K562 (cell line): ENCODE measurements around the gene ZNF891. TPM values are rescaled to one million over a fixed set of nuclear protein-coding genes. Genes with fewer than 3 reads are reported as not detected.

Experiments used
- ATAC-seq: fragments of 200-7000 bp; cut with Tn5 transposase; 3 replicates; pipeline ENCODE4 v1.9.1; 2020; ENCODE audit warnings: moderate library complexity
- BruUV-seq: library from RNA; stranded (reverse); fragments of 400-500 nt; replicated peaks from 2 replicates; lab custom pipeline; 2021; lab: Mats Ljungman, UMichigan
- CTCF ChIA-PET: fragments of 300-600 bp; formaldehyde crosslinking; extraction: SDS; loops from one replicate; lab custom pipeline; 2021; ENCODE audit warnings: low intra/inter-chr PET ratio; lab: Yijun Ruan, JAX
- POLR2A ChIA-PET: fragments of 300-600, 350-650 bp; sonication (Branson Sonifier 250); formaldehyde crosslinking; extraction: SDS; loops from one replicate; lab custom pipeline; 2021; ENCODE audit warnings: antibody characterized with exemption, inconsistent platforms; lab: Yijun Ruan, JAX
- DNase-seq, 4 experiments: peaks; one replicate each; pipeline versions ENCODE4 v3.0.0 to v3.0.0-alpha.2; 2011 to 2018; ENCODE audit warnings: low spot score in 3 of 4, mixed read lengths in 3 of 4; ENCODE audit errors: extremely low read depth in 1 of 4
- FAIRE-seq: peaks from 2 replicates; lab custom pipeline; 2011; peaks lifted over from hg19 to GRCh38; lab: Jason Lieb, UNC
- H2AFZ ChIP-seq: 2 replicates; pipeline ENCODE4 v1.6.0; 2011; ENCODE audit warnings: low read depth, low read length, control low read depth, inconsistent platforms
- H3K27ac ChIP-seq: fragments of 200-600 bp; 3 replicates; pipeline ENCODE4 v1.8.0; 2011; ENCODE audit warnings: low read depth, mild to moderate bottlenecking, control low read depth, inconsistent platforms, low read length, moderate library complexity, mixed read lengths; ENCODE audit errors: extremely low read depth
- H3K27me3 ChIP-seq, 2 experiments: fragments of 300-600 bp in 1 of 2; 2 replicates in 1 of 2; 3 replicates in 1 of 2; pipeline versions ENCODE4 v1.6.0 to v1.8.0; 2011; ENCODE audit warnings: inconsistent platforms in 2 of 2, low read length in 2 of 2, mild to moderate bottlenecking in 1 of 2, mixed read lengths in 1 of 2, moderate library complexity in 1 of 2; ENCODE audit not compliant: control insufficient read depth in 2 of 2, insufficient read depth in 2 of 2
- H3K36me3 ChIP-seq: fragments of 300-600 bp; 3 replicates; pipeline ENCODE4 v1.8.0; 2011; ENCODE audit warnings: mild to moderate bottlenecking, low read length, inconsistent platforms; ENCODE audit not compliant: control insufficient read depth, insufficient read depth
- H3K4me1 ChIP-seq, 2 experiments: fragments of 200-600 bp in 1 of 2; replicated peaks in 1 of 2; 2 replicates in 1 of 2; 3 replicates in 1 of 2; pipeline versions ENCODE4 v1.5.1 to v1.8.0; 2011; ENCODE audit warnings: inconsistent platforms in 2 of 2, low read length in 2 of 2, mild to moderate bottlenecking in 1 of 2, mixed read lengths in 1 of 2, moderate library complexity in 1 of 2; ENCODE audit not compliant: control insufficient read depth in 2 of 2, insufficient read depth in 2 of 2
- H3K4me2 ChIP-seq: 2 replicates; pipeline ENCODE4 v1.6.1; 2011; ENCODE audit warnings: low read length, control low read depth, inconsistent platforms, mixed read lengths; ENCODE audit not compliant: insufficient read depth
- H3K4me3 ChIP-seq: fragments of 200-600 bp; sonication (generic), shearing (Covaris generic); 2 replicates; pipeline ENCODE4 v1.5.1; 2016; ENCODE audit warnings: control low read depth, inconsistent platforms
- H3K79me2 ChIP-seq: fragments of 200-600 bp; 3 replicates; pipeline ENCODE4 v1.8.0; 2011; ENCODE audit warnings: low read length, inconsistent platforms; ENCODE audit not compliant: control insufficient read depth, insufficient read depth
- H3K9ac ChIP-seq, 2 experiments: 2 replicates each; pipeline versions ENCODE4 v1.6.0 to v1.6.1; 2011; ENCODE audit warnings: low read depth in 2 of 2, low read length in 2 of 2, control low read depth in 1 of 2, inconsistent platforms in 1 of 2, mild to moderate bottlenecking in 1 of 2, mixed read lengths in 1 of 2; ENCODE audit not compliant: insufficient read depth in 1 of 2
- H3K9me1 ChIP-seq: one replicate; pipeline ENCODE4 v1.6.0; 2011; ENCODE audit warnings: inconsistent platforms, mild to moderate bottlenecking, low read length, moderate library complexity; ENCODE audit not compliant: control insufficient read depth, insufficient read depth
- H3K9me3 ChIP-seq: replicated peaks from 2 replicates; pipeline ENCODE4 v1.5.1; 2011; ENCODE audit warnings: low read depth, low read length, inconsistent platforms; ENCODE audit not compliant: control insufficient read depth, insufficient read depth
- H4K20me1 ChIP-seq: replicated peaks from 2 replicates; pipeline ENCODE4 v1.6.1; 2011; ENCODE audit warnings: low read length, inconsistent platforms, mixed read lengths; ENCODE audit not compliant: control insufficient read depth, insufficient read depth
- CEBPB ChIP-seq: fragments of 450-650 bp; IDR thresholded peaks from 2 replicates; pipeline ENCODE4 v1.6.1; 2016; ENCODE audit warnings: missing genetic modification characterization, missing compliant biosample characterization
- MYNN ChIP-seq, 2 experiments: sonication (generic); formaldehyde crosslinking in 1 of 2; IDR thresholded peaks; 2 replicates each; pipeline versions ENCODE4 v1.5.0 to v1.6.1; 2016 to 2020; ENCODE audit warnings: antibody characterized with exemption in 1 of 2, missing genetic modification reagents in 1 of 2
- PTBP1 ChIP-seq: fragments of 200-400 bp; formaldehyde crosslinking; IDR thresholded peaks from 2 replicates; pipeline ENCODE4 v1.6.1; 2017; ENCODE audit warnings: low read depth, low read length
- ZBTB2 ChIP-seq: fragments of 450-650 bp; IDR thresholded peaks from 2 replicates; pipeline ENCODE4 v1.6.1; 2016; ENCODE audit warnings: antibody characterized with exemption
- ZNF77 ChIP-seq: fragments of 250-450 bp; sonication (Bioruptor Pico); IDR thresholded peaks from 2 replicates; pipeline ENCODE4 v1.5.0; 2020
- WGBS: fragments of 100-300 bp; shearing (Covaris generic); methylation state at CpG from one replicate; pipeline ENCODE4 v1.1.6; 2016; ENCODE audit warnings: low coverage, mixed read lengths; ENCODE audit not compliant: insufficient coverage; ENCODE audit errors: missing lambda C conversion rate; 5-methylcytosine and 5-hydroxymethylcytosine counted together
- in situ Hi-C: fragments of 300-500 bp; cut with MboI; formaldehyde crosslinking; loops from 4 replicates; pipeline ENCODE4 v1.15.0; 2018; ENCODE audit warnings: inconsistent platforms, mixed read lengths
- intact Hi-C: fragments of 100-400 bp; cut with micrococcal nuclease; formaldehyde crosslinking; loops from 2 replicates; pipeline ENCODE4 v1.14.2; 2022
- polyA plus RNA-seq, 8 experiments: library from polyadenylated mRNA; depleted of rRNA in 4 of 8; stranded (reverse) in 5 of 8; unstranded in 3 of 8; fragments of >200 nt; fragmentation: Nextera tagmentation in 2 of 8; fragmentation: Illumina TruSeq in 1 of 8; extraction: Ambion mirVana in 2 of 8; extraction: Trizol in 1 of 8; gene quantifications; 2 replicates each; pipeline versions ENCODE4 v1.2.1 to v1.2.3, GENCODE V29; 2011 to 2014; ENCODE audit warnings: inconsistent platforms in 1 of 8, missing spikeins in 1 of 8
- total RNA-seq, 7 experiments: library from RNA; depleted of rRNA in 6 of 7; stranded (reverse); fragments of >200 nt in 6 of 7; fragmentation: Illumina TruSeq in 2 of 7; extraction: Trizol in 2 of 7; gene quantifications; 2 replicates each; pipeline versions ENCODE4 v1.2.1 to v1.2.3, GENCODE V29; 2011 to 2021; ENCODE audit warnings: low replicate concordance in 1 of 7

The ZNF891 gene
- total and polyA plus RNA-seq, 9 of the 15 experiments (the other 6 are each of a cell fraction or from before 2014, with no cell fraction given): 0.41 to 2.0 (median 1.3) TPM

GRCh38 chr12:133073836-133074235, 56.2 kb downstream of the ZNF891 start:
- TF ChIP-seq ZNF77 (CRISPR knock-in tag) (no peak), MYNN (IDR thresholded peaks at IDR 0.05) (peak; percentile 65; the same call in 1 of the 2 replicates), MYNN (CRISPR knock-in tag; IDR thresholded peaks at IDR 0.05) (no peak)
- TF ChIP-seq, all 486 proteins: peak for 1
- Histone ChIP-seq H3K27ac (no peak overlapping the region), H3K27me3 (no peaks in the 10 kb centered on the region), H3K9ac (no peak overlapping the region), H4K20me1 (no peaks in the 10 kb centered on the region), H3K79me2 (no peaks in the 10 kb centered on the region), H3K4me3 (no peak overlapping the region), H3K4me2 (no peak overlapping the region), H3K4me1 (no peaks in the 10 kb centered on the region), H3K36me3 (no peaks in the 10 kb centered on the region), H3K9me1 (no peaks in the 10 kb centered on the region), H3K9me3 (peaks cover 3% of the 10 kb centered on the region; the same call in 1 of the 2 replicates), H2AFZ (no peak overlapping the region)
- no TSS peak for BruUV-seq
- 5% methylated on average over 2 of the region's 2 CpGs for WGBS
- FAIRE-seq (no peak), DNase-seq (no peak), ATAC-seq (no peak)
- CTCF ChIA-PET: no interaction called here
- POLR2A ChIA-PET: no interaction called here
- intact Hi-C loops (no loop called here), in situ Hi-C loops (no loop called here)

DNA sequence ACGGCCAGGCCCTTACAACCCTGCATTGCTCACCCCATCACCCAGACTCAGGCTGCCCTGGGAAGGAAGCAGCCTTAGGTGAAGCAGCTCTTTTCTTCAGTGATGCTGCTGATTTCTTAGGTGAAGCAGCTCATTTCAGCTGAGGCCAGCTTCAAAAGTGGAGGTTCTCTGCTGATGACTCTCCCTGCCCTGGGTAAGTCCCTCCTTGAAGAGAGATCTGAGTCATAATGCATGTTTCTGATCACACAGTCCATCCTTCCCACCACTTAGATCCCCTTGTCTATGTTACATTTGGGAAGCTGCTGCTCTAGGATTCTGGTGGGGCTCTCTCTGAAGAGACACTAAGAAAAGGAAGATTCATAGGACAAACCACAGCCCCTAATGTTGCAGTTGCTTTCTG, 66.5 kb downstream of the ZNF891 start:
- BruUV-seq: no TSS peak
- intact Hi-C loops (loop anchor here (10.0 kb wide), 1 partner anchor 99 kb away; no protein-coding TSS in a partner anchor), in situ Hi-C loops (no loop called here)
- CTCF ChIA-PET: no interaction called here
- ATAC-seq: no peak
- FAIRE-seq: no peak
- Histone ChIP-seq H3K9ac (no peak overlapping the region), H3K4me3 (no peak overlapping the region), H3K79me2 (no peaks in the 10 kb centered on the region), H3K27ac (no peak overlapping the region), H3K4me2 (no peak overlapping the region), H2AFZ (no peak overlapping the region), H3K36me3 (no peaks in the 10 kb centered on the region), H3K4me1 (no peaks in the 10 kb centered on the region), H3K9me1 (no peaks in the 10 kb centered on the region), H3K9me3 (peaks cover 37% of the 10 kb centered on the region), H4K20me1 (no peaks in the 10 kb centered on the region), H3K27me3 (no peaks in the 10 kb centered on the region)
- TF ChIP-seq CEBPB (tag): no peak
- no peak for TF ChIP-seq PTBP1
- no peak for TF ChIP-seq ZBTB2
- 0% methylated on average over 1 of the region's 1 CpG for WGBS
- POLR2A ChIA-PET: no interaction called here
- no peak for DNase-seq
